Measurements from ENCODE around the gene B3GNT2. TPM values are rescaled to one million over a fixed set of nuclear protein-coding genes. Genes with fewer than 3 reads are reported as not detected.
"Not testable (repeated sequence)": the region's sequence is repeated elsewhere in the genome, so short reads cannot be mapped to it uniquely, and the experiment has no call there.

Gene B3GNT2
- total and polyA plus RNA-seq, 2 experiments from 2014 or later: 35.5 to 70.4 TPM

GRCh38 chr2:62156861-62157496 is 38.9 kb upstream of the B3GNT2 start:
- no peaks in the 10 kb centered on the region; the same call in 2 of the 3 replicates for H3K36me3 Mint-ChIP-seq (ENCODE audit: low read depth)
- H3K27me3 Mint-ChIP-seq (ENCODE audit: insufficient read depth, low read depth, poor library complexity): peaks cover 5% of the 10 kb centered on the region
- no peaks in the 10 kb centered on the region for H3K79me2 ChIP-seq (replicated peaks; ENCODE audit: insufficient read depth)
- H3K4me3 Mint-ChIP-seq: no peak overlapping the region
- H3K27me3 ChIP-seq (ENCODE audit: insufficient read depth): no peaks in the 10 kb centered on the region
- no peak overlapping the region for H3K27ac ChIP-seq (ENCODE audit: low read depth)
- ATAC-seq (peak; percentile 93), DNase-seq (ENCODE audit: low spot score) (peak; percentile 38)
- H3K4me1 Mint-ChIP-seq: peaks cover 13% of the 10 kb centered on the region
- no peaks in the 10 kb centered on the region for H3K9me2 ChIP-seq (ENCODE audit: insufficient read depth)
- no peak for TF ChIP-seq REST (IDR thresholded peaks at IDR 0.05; ENCODE audit: unreplicated experiment)
- no peak overlapping the region; the same call in 1 of the 2 replicates for H3K27ac Mint-ChIP-seq
- H3K4me3 ChIP-seq: no peak overlapping the region
- H4K20me1 ChIP-seq (replicated peaks; ENCODE audit: insufficient read depth): no peaks in the 10 kb centered on the region
- no peak overlapping the region; the same call in 1 of the 2 replicates for H3K4me2 ChIP-seq
- no peaks in the 10 kb centered on the region for H3K36me3 ChIP-seq (ENCODE audit: insufficient read depth)
- H3K9me3 Mint-ChIP-seq: peaks cover 8% of the 10 kb centered on the region; the same call in 2 of the 3 replicates
- H2AFZ ChIP-seq: no peak overlapping the region
- H3F3A ChIP-seq (replicated peaks; ENCODE audit: low read depth): no peaks in the 10 kb centered on the region
- peaks cover 9% of the 10 kb centered on the region for H3K4me1 ChIP-seq (ENCODE audit: insufficient read depth)

GRCh38 chr2:62158444-62159121 is 37.3 kb upstream of the B3GNT2 start:
- Mint-ChIP-seq H3K36me3 (ENCODE audit: low read depth) (no peaks in the 10 kb centered on the region; the same call in 2 of the 3 replicates), H3K4me1 (peaks cover 15% of the 10 kb centered on the region), H3K27me3 (ENCODE audit: insufficient read depth, low read depth, poor library complexity) (no peaks in the 10 kb centered on the region), H3K4me3 (no peak overlapping the region), H3K9me3 (peaks cover 8% of the 10 kb centered on the region; the same call in 2 of the 3 replicates), H3K27ac (no peak overlapping the region)
- no peaks in the 10 kb centered on the region for H3K9me2 ChIP-seq (ENCODE audit: insufficient read depth)
- no peak for ATAC-seq
- H2AFZ ChIP-seq: no peak overlapping the region
- no peak for DNase-seq (ENCODE audit: low spot score)
- H3K4me3 ChIP-seq: no peak overlapping the region
- H3K4me2 ChIP-seq: no peak overlapping the region
- TF ChIP-seq ZNF331 (CRISPR knock-in tag; IDR thresholded peaks at IDR 0.05; ENCODE audit: low read depth) (no peak), CTCF (conservative IDR thresholded peaks at IDR 0.05; ENCODE audit: low read depth in 2 of 2) (no peak), EZH2 (IDR thresholded peaks at IDR 0.05; ENCODE audit: low read depth, unreplicated experiment) (no peak), STAT1 (IDR thresholded peaks at IDR 0.05; ENCODE audit: unreplicated experiment) (no peak)
- no peaks in the 10 kb centered on the region for H3K79me2 ChIP-seq (replicated peaks; ENCODE audit: insufficient read depth)
- no peaks in the 10 kb centered on the region for H3F3A ChIP-seq (replicated peaks; ENCODE audit: low read depth)
- no peaks in the 10 kb centered on the region for H3K27me3 ChIP-seq (ENCODE audit: insufficient read depth)
- H3K36me3 ChIP-seq (ENCODE audit: insufficient read depth): no peaks in the 10 kb centered on the region
- H3K27ac ChIP-seq (ENCODE audit: low read depth): no peak overlapping the region
- H4K20me1 ChIP-seq (replicated peaks; ENCODE audit: insufficient read depth): no peaks in the 10 kb centered on the region
- peaks cover 4% of the 10 kb centered on the region; the same call in 1 of the 2 replicates for H3K4me1 ChIP-seq (ENCODE audit: insufficient read depth)

GRCh38 chr2:62160691-62161090 is 35.2 kb upstream of the B3GNT2 start:
- ATAC-seq; H3K4me3 Mint-ChIP-seq; H3K9me2 ChIP-seq (ENCODE audit: insufficient read depth); H3K27ac ChIP-seq (ENCODE audit: low read depth); H2AFZ ChIP-seq; H3K27me3 Mint-ChIP-seq (ENCODE audit: insufficient read depth, low read depth, poor library complexity); H3K27me3 ChIP-seq (ENCODE audit: insufficient read depth); H3K4me3 ChIP-seq; DNase-seq (ENCODE audit: low spot score); H3K36me3 ChIP-seq (ENCODE audit: insufficient read depth); H4K20me1 ChIP-seq (replicated peaks; ENCODE audit: insufficient read depth); H3K79me2 ChIP-seq (replicated peaks; ENCODE audit: insufficient read depth); H3K4me1 ChIP-seq (ENCODE audit: insufficient read depth); H3K36me3 Mint-ChIP-seq (ENCODE audit: low read depth); H3K27ac Mint-ChIP-seq; H3K4me2 ChIP-seq; H3F3A ChIP-seq (replicated peaks; ENCODE audit: low read depth); H3K9me3 Mint-ChIP-seq: not testable (repeated sequence)
- peaks cover 24% of the 10 kb centered on the region for H3K4me1 Mint-ChIP-seq
